Left ventricle myocardium inferior (tissue), 1 donor: ENCODE measurements around the gene ADAP1. TPM values are rescaled to one million over a fixed set of nuclear protein-coding genes. Genes with fewer than 3 reads are reported as not detected.

Experiments
- DNase-seq: peaks from one replicate; pipeline ENCODE4 v3.0.0-alpha.2; 2020
- H3K27ac ChIP-seq: fragments of 200-600 bp; replicated peaks from 2 replicates; pipeline ENCODE4 v1.8.0; 2021
- H3K27me3 ChIP-seq: fragments of 200-600 bp; 2 replicates; pipeline ENCODE4 v1.8.0; 2021; ENCODE audit warnings: low read depth
- H3K36me3 ChIP-seq: fragments of 200-600 bp; 2 replicates; pipeline ENCODE4 v1.8.0; 2021
- H3K4me1 ChIP-seq: fragments of 200-600 bp; 2 replicates; pipeline ENCODE4 v1.8.0; 2021
- H3K4me3 ChIP-seq: fragments of 200-600 bp; 2 replicates; pipeline ENCODE4 v1.8.0; 2021; ENCODE audit warnings: mild to moderate bottlenecking, moderate library complexity
- H3K9me3 ChIP-seq: fragments of 200-600 bp; replicated peaks from 2 replicates; pipeline ENCODE4 v1.8.0; 2021
- intact Hi-C: fragments of 100-400 bp; cut with micrococcal nuclease; formaldehyde crosslinking; loops from one replicate; pipeline ENCODE4 v1.11.0; 2022
- total RNA-seq: library from RNA; stranded (reverse); fragmentation: NEBNext Ultra II Directional; extraction: Animal tissue kit (Norgen Biotek cat#: 25700); gene quantifications from one replicate; pipeline ENCODE4 v1.2.1, GENCODE V29; 2021
- TF ChIP-seq, protein P1 (sequence below): fragments of 200-600 bp; IDR thresholded peaks from 2 replicates; pipeline ENCODE4 v1.8.0; 2021; ENCODE audit warnings: antibody characterized with exemption, mild to moderate bottlenecking, borderline replicate concordance
- donor health status: DM: no; HTN: yes; CAD: no; lungs with severe emphysema.

ADAP1 gene
- total RNA-seq, 1 donor from 2014 or later = 8.4 TPM

- TF ChIP-seq, protein P1, sequence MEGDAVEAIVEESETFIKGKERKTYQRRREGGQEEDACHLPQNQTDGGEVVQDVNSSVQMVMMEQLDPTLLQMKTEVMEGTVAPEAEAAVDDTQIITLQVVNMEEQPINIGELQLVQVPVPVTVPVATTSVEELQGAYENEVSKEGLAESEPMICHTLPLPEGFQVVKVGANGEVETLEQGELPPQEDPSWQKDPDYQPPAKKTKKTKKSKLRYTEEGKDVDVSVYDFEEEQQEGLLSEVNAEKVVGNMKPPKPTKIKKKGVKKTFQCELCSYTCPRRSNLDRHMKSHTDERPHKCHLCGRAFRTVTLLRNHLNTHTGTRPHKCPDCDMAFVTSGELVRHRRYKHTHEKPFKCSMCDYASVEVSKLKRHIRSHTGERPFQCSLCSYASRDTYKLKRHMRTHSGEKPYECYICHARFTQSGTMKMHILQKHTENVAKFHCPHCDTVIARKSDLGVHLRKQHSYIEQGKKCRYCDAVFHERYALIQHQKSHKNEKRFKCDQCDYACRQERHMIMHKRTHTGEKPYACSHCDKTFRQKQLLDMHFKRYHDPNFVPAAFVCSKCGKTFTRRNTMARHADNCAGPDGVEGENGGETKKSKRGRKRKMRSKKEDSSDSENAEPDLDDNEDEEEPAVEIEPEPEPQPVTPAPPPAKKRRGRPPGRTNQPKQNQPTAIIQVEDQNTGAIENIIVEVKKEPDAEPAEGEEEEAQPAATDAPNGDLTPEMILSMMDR = no peak
- Histone ChIP-seq H3K4me1 (peaks cover 28% of the 10 kb centered on the region), H3K27me3 (peaks cover 21% of the 10 kb centered on the region), H3K27ac (no peak overlapping the region), H3K36me3 (no peaks in the 10 kb centered on the region), H3K9me3 (no peaks in the 10 kb centered on the region), H3K4me3 (no peak overlapping the region)
- no peak for DNase-seq
- intact Hi-C loops = no loop called here
Measured at GRCh38 chr7:921071-921461, 33.4 kb downstream of the ADAP1 start.

DNA sequence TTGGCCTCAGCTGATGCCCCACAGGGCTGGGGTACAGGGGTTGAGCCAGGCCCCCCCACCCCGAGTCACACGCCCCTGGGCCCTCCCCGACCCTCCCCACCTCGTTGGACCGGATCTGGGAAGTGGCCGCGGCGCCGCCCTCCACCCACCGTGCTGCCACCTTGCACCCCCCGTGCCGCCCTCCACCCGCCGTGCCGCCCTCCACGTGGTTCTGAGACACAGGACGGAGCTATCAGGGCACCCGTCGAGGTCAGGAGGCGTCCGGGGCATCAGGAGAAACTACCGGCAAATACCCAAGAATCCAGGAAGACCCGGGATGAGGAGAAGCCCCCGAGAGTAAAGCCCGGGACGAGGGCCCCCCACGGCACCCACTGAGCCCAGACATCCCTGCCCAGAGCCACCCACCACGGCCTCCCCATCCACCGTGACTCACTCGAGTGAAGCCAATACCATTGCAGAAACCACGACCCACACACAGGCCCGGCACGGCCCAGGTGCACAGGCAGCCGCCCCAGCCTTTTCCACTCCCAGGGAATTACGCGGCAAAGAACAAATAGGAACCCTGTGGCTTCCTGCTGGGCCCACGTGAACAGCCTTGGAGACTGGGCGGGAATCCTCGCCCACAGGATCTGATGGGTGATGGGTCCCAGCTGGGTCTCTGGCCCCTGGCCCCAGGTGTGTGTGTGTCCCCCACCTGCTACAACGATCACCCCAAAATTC, 34.0 kb downstream of the ADAP1 start:
- Histone ChIP-seq H3K9me3 (no peaks in the 10 kb centered on the region), H3K27ac (no peak overlapping the region), H3K27me3 (peaks cover 22% of the 10 kb centered on the region), H3K4me3 (no peak overlapping the region), H3K36me3 (no peaks in the 10 kb centered on the region), H3K4me1 (peaks cover 26% of the 10 kb centered on the region)
- intact Hi-C loops = no loop called here
- TF ChIP-seq, protein P1 = no peak
- peak; percentile 12 for DNase-seq

DNA sequence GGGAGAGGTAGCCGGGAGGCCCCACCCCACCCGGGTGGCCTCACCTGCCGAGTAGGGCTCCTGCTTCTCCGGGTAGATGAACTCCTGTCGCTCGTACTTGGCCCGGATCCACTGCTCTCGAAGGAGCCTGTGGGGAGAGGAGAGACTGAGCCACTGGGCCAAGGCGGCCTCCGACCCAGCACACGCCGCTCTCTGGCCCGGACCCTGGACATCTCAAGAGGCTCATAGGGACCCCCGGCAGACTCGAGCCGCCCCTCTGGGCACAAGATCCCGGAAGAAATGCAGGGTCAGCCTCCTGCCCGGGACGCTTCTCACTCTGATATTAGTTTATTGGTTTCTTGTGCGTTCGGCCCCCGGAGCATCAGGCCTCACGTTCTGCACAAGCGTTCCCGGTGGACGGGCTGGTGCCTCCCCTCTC, 34.5 kb downstream of the ADAP1 start:
- H3K4me1 ChIP-seq = peaks cover 21% of the 10 kb centered on the region
- intact Hi-C loops = no loop called here
- peaks cover 23% of the 10 kb centered on the region for H3K27me3 ChIP-seq
- H3K4me3 ChIP-seq = no peak overlapping the region
- H3K9me3 ChIP-seq = no peaks in the 10 kb centered on the region
- H3K27ac ChIP-seq = no peak overlapping the region
- TF ChIP-seq, protein P1 = no peak
- no peaks in the 10 kb centered on the region for H3K36me3 ChIP-seq
- peak; percentile 11 for DNase-seq

GRCh38 chr7:919114-919442, 35.4 kb downstream of the ADAP1 start:
- H3K4me1 ChIP-seq = peaks cover 15% of the 10 kb centered on the region
- H3K27ac ChIP-seq = no peak overlapping the region
- TF ChIP-seq, protein P1 = no peak
- peak; percentile 7 for DNase-seq
- no peak overlapping the region for H3K4me3 ChIP-seq
- H3K9me3 ChIP-seq = no peaks in the 10 kb centered on the region
- peaks cover 19% of the 10 kb centered on the region for H3K27me3 ChIP-seq
- intact Hi-C loops = no loop called here
- no peaks in the 10 kb centered on the region for H3K36me3 ChIP-seq

- TF ChIP-seq, protein P1 = no peak
- Histone ChIP-seq H3K36me3 (no peaks in the 10 kb centered on the region), H3K27ac (no peak overlapping the region), H3K4me3 (no peak overlapping the region), H3K9me3 (no peaks in the 10 kb centered on the region), H3K4me1 (peaks cover 13% of the 10 kb centered on the region), H3K27me3 (peaks cover 17% of the 10 kb centered on the region)
- intact Hi-C loops = no loop called here
- DNase-seq = peak; percentile 2
Measured at GRCh38 chr7:918441-919113, 35.9 kb downstream of the ADAP1 start.
